Smooth muscle cell of the brain vasculature (primary cell): ENCODE results near the gene ZC3H12D.
A peak's percentile ranks its signal among the peaks of the same experiment; 100 is the strongest.

ENCODE experiments used
- DNase-seq: peaks from one replicate; pipeline ENCODE4 v3.0.0-alpha.2; 2012; ENCODE audit warnings: low read depth, low spot score

Gene ZC3H12D

GRCh38 chr6:149443411-149444181, 41.2 kb downstream of the ZC3H12D start:
- no peak for DNase-seq

- no peak for DNase-seq
These were observed 43.1 kb downstream of the ZC3H12D start for GRCh38 chr6:149441740-149442139.

- no peak for DNase-seq
These were observed 43.8 kb downstream of the ZC3H12D start for GRCh38 chr6:149440735-149441671.

GRCh38 chr6:149439626-149440025, 45.2 kb downstream of the ZC3H12D start:
- DNase-seq = no peak

- no peak for DNase-seq
These were observed 46.0 kb downstream of the ZC3H12D start for GRCh38 chr6:149438855-149439254.

GRCh38 chr6:149437212-149437611, 47.6 kb downstream of the ZC3H12D start:
- DNase-seq = no peak

- no peak for DNase-seq
These were observed 48.2 kb downstream of the ZC3H12D start for GRCh38 chr6:149436647-149437046.

- DNase-seq = no peak
These were observed 48.8 kb downstream of the ZC3H12D start for GRCh38 chr6:149435919-149436586.

GRCh38 chr6:149433881-149434280, 50.9 kb downstream of the ZC3H12D start:
- DNase-seq = no peak

GRCh38 chr6:149433405-149433804, 51.4 kb downstream of the ZC3H12D start:
- DNase-seq = no peak

GRCh38 chr6:149431905-149432775, 52.7 kb downstream of the ZC3H12D start:
- DNase-seq = peak; percentile 62

- no peak for DNase-seq
These were observed 55.1 kb downstream of the ZC3H12D start for GRCh38 chr6:149429427-149430360.

GRCh38 chr6:149428606-149429005, 56.2 kb downstream of the ZC3H12D start:
- DNase-seq = no peak

- DNase-seq = no peak
These were observed 59.1 kb downstream of the ZC3H12D start for GRCh38 chr6:149425754-149426153.

GRCh38 chr6:149425224-149425623, 59.6 kb downstream of the ZC3H12D start:
- no peak for DNase-seq

- DNase-seq = no peak
These were observed 60.8 kb downstream of the ZC3H12D start for GRCh38 chr6:149423964-149424440.

- no peak for DNase-seq
These were observed 62.2 kb downstream of the ZC3H12D start for GRCh38 chr6:149422581-149422980.

GRCh38 chr6:149421132-149421531, 63.7 kb downstream of the ZC3H12D start:
- DNase-seq = no peak

- DNase-seq = no peak
These were observed 65.0 kb downstream of the ZC3H12D start for GRCh38 chr6:149419696-149420404.
